ENCODE measurements around the gene PGLYRP4.

Gene PGLYRP4

GRCh38 chr1:153288634-153289275 lies 59.9 kb downstream of the PGLYRP4 start:
- no peak for DNase-seq (ENCODE audit: low read depth, low spot score)

Measured in iPS DF 19.7 (cell line).